ENCODE results near the gene IKZF2. TPM values are rescaled to one million over a fixed set of nuclear protein-coding genes. Genes with fewer than 3 reads are reported as not detected.

Gene IKZF2
- total and polyA plus RNA-seq, 4 donors: 1.3 to 51.4 (median 7.3) TPM

DNA sequence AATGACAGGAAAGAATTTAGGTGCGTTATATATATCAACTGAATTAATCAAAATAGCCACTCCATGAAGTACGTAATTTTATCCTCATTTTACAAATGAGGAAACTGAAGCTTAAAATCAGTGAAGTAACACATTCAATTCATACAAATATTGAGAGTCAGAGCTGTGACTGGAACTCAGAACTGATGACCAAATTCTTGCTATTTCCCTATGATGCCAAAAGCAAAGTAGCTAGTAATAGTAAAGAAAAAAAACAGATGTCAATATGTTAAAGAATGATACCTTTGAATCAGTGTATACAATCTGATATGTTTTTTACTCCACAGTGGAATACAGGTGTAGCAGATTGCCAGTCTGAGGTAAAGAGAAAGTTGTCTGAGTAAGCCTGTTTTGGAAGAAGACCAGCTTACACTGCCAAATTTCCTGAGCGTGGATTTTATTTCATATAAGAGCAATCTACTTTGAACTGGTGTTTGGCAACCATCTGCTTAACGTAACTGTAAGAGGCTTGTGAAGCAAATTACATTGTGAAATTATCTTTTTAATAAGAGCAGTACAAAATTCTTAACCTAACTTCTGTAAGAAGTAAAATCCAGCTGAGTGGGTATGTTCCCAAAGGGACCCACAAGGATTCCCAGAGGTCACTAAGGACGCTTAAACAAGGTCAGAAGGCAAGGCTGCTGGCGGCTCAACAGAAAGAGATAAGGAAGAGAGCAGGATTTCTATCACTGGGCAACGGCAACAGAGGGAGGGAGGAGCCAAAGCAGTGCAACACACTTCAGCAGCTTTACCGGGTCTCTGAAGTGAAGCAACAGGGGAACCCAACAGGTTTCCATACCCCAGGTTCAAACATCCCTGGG lies 85.6 kb downstream of the IKZF2 start:
- DNase-seq (peak; percentile 6 to 29 (median 13)), ATAC-seq (ENCODE audit: insufficient read depth, low FRiP score) (peak; percentile 71)
- Histone ChIP-seq H3K36me3 (ENCODE audit: control insufficient read depth in 4 of 4, insufficient read depth in 4 of 4, low read length in 4 of 4) (no peaks in the 10 kb centered on the region), H3K4me3 (no peak overlapping the region), H3K9me3 (ENCODE audit: control insufficient read depth in 4 of 4, insufficient read depth in 3 of 4, low read length in 3 of 4) (no peaks in the 10 kb centered on the region), H3K27me3 (ENCODE audit: control insufficient read depth in 3 of 3, insufficient read depth in 3 of 3, low read length in 2 of 3) (no peaks in the 10 kb centered on the region), H3K9ac (ENCODE audit: insufficient read depth in 1 of 2, low read length in 2 of 2) (no peak overlapping the region), H3K27ac (ENCODE audit: low read depth in 1 of 2, low read length in 1 of 2) (peak overlapping the region; percentile 49 to 70), H3K4me1 (ENCODE audit: control insufficient read depth in 5 of 5, insufficient read depth in 5 of 5, low read length in 5 of 5) (peaks cover 0 to 10% (median 0%) of the 10 kb centered on the region in 5 donors)
- TF ChIP-seq, protein P1, sequence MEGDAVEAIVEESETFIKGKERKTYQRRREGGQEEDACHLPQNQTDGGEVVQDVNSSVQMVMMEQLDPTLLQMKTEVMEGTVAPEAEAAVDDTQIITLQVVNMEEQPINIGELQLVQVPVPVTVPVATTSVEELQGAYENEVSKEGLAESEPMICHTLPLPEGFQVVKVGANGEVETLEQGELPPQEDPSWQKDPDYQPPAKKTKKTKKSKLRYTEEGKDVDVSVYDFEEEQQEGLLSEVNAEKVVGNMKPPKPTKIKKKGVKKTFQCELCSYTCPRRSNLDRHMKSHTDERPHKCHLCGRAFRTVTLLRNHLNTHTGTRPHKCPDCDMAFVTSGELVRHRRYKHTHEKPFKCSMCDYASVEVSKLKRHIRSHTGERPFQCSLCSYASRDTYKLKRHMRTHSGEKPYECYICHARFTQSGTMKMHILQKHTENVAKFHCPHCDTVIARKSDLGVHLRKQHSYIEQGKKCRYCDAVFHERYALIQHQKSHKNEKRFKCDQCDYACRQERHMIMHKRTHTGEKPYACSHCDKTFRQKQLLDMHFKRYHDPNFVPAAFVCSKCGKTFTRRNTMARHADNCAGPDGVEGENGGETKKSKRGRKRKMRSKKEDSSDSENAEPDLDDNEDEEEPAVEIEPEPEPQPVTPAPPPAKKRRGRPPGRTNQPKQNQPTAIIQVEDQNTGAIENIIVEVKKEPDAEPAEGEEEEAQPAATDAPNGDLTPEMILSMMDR (IDR thresholded peaks at IDR 0.05; ENCODE audit: control extremely low read depth, extremely low read depth): no peak
- 22 to 32% methylated on average over 8 of the region's 8 CpGs for WGBS, 2 donors

DNA sequence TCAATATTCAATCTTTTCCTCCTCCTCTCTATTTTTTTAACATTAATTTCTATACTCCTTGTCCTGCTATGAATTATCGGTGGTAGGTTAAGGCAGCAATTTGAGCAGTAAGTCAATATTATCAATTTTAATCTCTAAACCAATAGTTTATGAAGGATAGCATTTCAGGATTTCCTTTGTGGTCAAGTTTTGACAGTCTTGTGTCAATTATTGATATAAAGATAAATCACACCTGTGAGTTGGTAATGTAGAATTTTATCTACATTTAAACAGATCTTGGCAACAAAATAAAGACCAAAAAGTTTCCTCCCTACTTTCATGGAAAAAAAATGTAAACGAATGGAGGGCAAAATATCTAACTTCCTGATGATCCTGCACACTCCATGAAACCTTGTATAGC lies 87.3 kb downstream of the IKZF2 start:
- TF ChIP-seq, protein P1 (IDR thresholded peaks at IDR 0.05; ENCODE audit: control extremely low read depth, extremely low read depth): no peak
- no peaks in the 10 kb centered on the region for H3K36me3 ChIP-seq (ENCODE audit: control insufficient read depth in 4 of 4, insufficient read depth in 4 of 4, low read length in 4 of 4)
- ATAC-seq (ENCODE audit: insufficient read depth, low FRiP score): no peak
- no peak for DNase-seq
- H3K27ac ChIP-seq (ENCODE audit: low read depth in 1 of 2, low read length in 1 of 2): no peak overlapping the region
- H3K9ac ChIP-seq (ENCODE audit: insufficient read depth in 1 of 2, low read length in 2 of 2): no peak overlapping the region
- H3K4me3 ChIP-seq: no peak overlapping the region
- WGBS, 2 donors: 82 to 85% methylated on average over 2 of the region's 2 CpGs
- peaks cover 0 to 5% (median 0%) of the 10 kb centered on the region in 5 donors for H3K4me1 ChIP-seq (ENCODE audit: control insufficient read depth in 5 of 5, insufficient read depth in 5 of 5, low read length in 5 of 5)
- no peaks in the 10 kb centered on the region for H3K27me3 ChIP-seq (ENCODE audit: control insufficient read depth in 3 of 3, insufficient read depth in 3 of 3, low read length in 2 of 3)
- H3K9me3 ChIP-seq (ENCODE audit: control insufficient read depth in 4 of 4, insufficient read depth in 3 of 4, low read length in 3 of 4): no peaks in the 10 kb centered on the region

- no peak overlapping the region for H3K4me3 ChIP-seq
- no peak for ATAC-seq (ENCODE audit: insufficient read depth, low FRiP score)
Observed at GRCh38 chr2:213057977-213058376, 93.4 kb downstream of the IKZF2 start.

More at GRCh38 chr2:213057977-213058376, 93.4 kb downstream of the IKZF2 start:
- no peaks in the 10 kb centered on the region for H3K27me3 ChIP-seq (ENCODE audit: control insufficient read depth in 3 of 3, insufficient read depth in 3 of 3, low read length in 2 of 3)
- no peaks in the 10 kb centered on the region for H3K36me3 ChIP-seq (ENCODE audit: control insufficient read depth in 4 of 4, insufficient read depth in 4 of 4, low read length in 4 of 4)
- H3K9me3 ChIP-seq (ENCODE audit: control insufficient read depth in 4 of 4, insufficient read depth in 3 of 4, low read length in 3 of 4): no peaks in the 10 kb centered on the region
- TF ChIP-seq, protein P1 (IDR thresholded peaks at IDR 0.05; ENCODE audit: control extremely low read depth, extremely low read depth): no peak
- no peak for DNase-seq
- H3K4me1 ChIP-seq (ENCODE audit: control insufficient read depth in 5 of 5, insufficient read depth in 5 of 5, low read length in 5 of 5): no peaks in the 10 kb centered on the region
- 61 to 62% methylated on average over 3 of the region's 3 CpGs for WGBS, 2 donors
- H3K9ac ChIP-seq (ENCODE audit: insufficient read depth in 1 of 2, low read length in 2 of 2): no peak overlapping the region
- no peak overlapping the region for H3K27ac ChIP-seq (ENCODE audit: low read depth in 1 of 2, low read length in 1 of 2)

Data from lung (tissue), 12 donors.